SK-N-SH treated with all-trans-retinoic acid at 6 μM for 48 hours (cell line): ENCODE measurements around the gene CARD14.

Source experiments
- ATAC-seq: fragments of 200-7000 bp; cut with Tn5 transposase; 3 replicates; pipeline ENCODE4 v1.9.1; 2020; ENCODE audit warnings: mild to moderate bottlenecking, moderate library complexity
- ARNTL ChIP-seq: fragments of 450-650 bp; formaldehyde crosslinking; IDR thresholded peaks from 2 replicates; pipeline ENCODE4 v1.5.0; 2020; ENCODE audit warnings: low read depth, mild to moderate bottlenecking, moderate library complexity, borderline replicate concordance
- BACH2 ChIP-seq: fragments of 250-450 bp; sonication (Bioruptor Pico); IDR thresholded peaks from 2 replicates; pipeline ENCODE4 v1.9.0; 2021; ENCODE audit warnings: mild to moderate bottlenecking, borderline replicate concordance
- CSDC2 ChIP-seq: fragments of 250-450 bp; sonication (Bioruptor Pico); IDR thresholded peaks from 2 replicates; pipeline ENCODE4 v1.5.0; 2020; ENCODE audit warnings: mild to moderate bottlenecking, moderate library complexity
- ESRRG ChIP-seq: fragments of 250-450 bp; sonication (Bioruptor Pico); IDR thresholded peaks from 2 replicates; pipeline ENCODE4 v1.6.1; 2021; ENCODE audit warnings: mild to moderate bottlenecking
- GLIS3 ChIP-seq: fragments of 250-450 bp; sonication (Bioruptor Pico); IDR thresholded peaks from 2 replicates; pipeline ENCODE4 v1.5.0; 2020; ENCODE audit warnings: mild to moderate bottlenecking, moderate library complexity
- ISL1 ChIP-seq: fragments of 250-450 bp; sonication (Bioruptor Pico); IDR thresholded peaks from 2 replicates; pipeline ENCODE4 v2.1.2; 2022; ENCODE audit warnings: mild to moderate bottlenecking, moderate library complexity
- OSR1 ChIP-seq: fragments of 250-450 bp; sonication (Bioruptor Pico); IDR thresholded peaks from 2 replicates; pipeline ENCODE4 v1.8.0; 2022; ENCODE audit warnings: moderate library complexity, mild to moderate bottlenecking, inconsistent platforms
- POU6F1 ChIP-seq: fragments of 250-450 bp; sonication (Bioruptor Pico); IDR thresholded peaks from 2 replicates; pipeline ENCODE4 v1.8.0; 2021; ENCODE audit warnings: low read depth, mild to moderate bottlenecking, moderate library complexity, borderline replicate concordance
- PPARA ChIP-seq: fragments of 250-450 bp; sonication (Bioruptor Pico); IDR thresholded peaks from 2 replicates; pipeline ENCODE4 v1.5.0; 2020; ENCODE audit warnings: mild to moderate bottlenecking, borderline replicate concordance
- TCF4 ChIP-seq: fragments of 250-450 bp; sonication (Bioruptor Pico); IDR thresholded peaks from 2 replicates; pipeline ENCODE4 v1.8.0; 2021; ENCODE audit warnings: mild to moderate bottlenecking, moderate library complexity, borderline replicate concordance
- TOX ChIP-seq: fragments of 250-450 bp; sonication (Bioruptor Pico); IDR thresholded peaks from 2 replicates; pipeline ENCODE4 v1.8.0; 2021; ENCODE audit warnings: mild to moderate bottlenecking, moderate library complexity, borderline replicate concordance
- ZC3H10 ChIP-seq: fragments of 250-450 bp; sonication (Bioruptor Pico); IDR thresholded peaks from 2 replicates; pipeline ENCODE4 v1.5.1; 2021; ENCODE audit warnings: mild to moderate bottlenecking, moderate library complexity
- ZFP30 ChIP-seq: fragments of 450-650 bp; formaldehyde crosslinking; IDR thresholded peaks from 2 replicates; pipeline ENCODE4 v1.5.0; 2022; ENCODE audit warnings: mild to moderate bottlenecking, moderate library complexity
- ZNF565 ChIP-seq: fragments of 450-650 bp; formaldehyde crosslinking; conservative IDR thresholded peaks from 2 replicates; pipeline ENCODE4 v1.5.0; 2020; ENCODE audit warnings: low read depth, mild to moderate bottlenecking, moderate library complexity
- ZNF70 ChIP-seq: fragments of 450-650 bp; formaldehyde crosslinking; IDR thresholded peaks from 2 replicates; pipeline ENCODE4 v1.5.0; 2020; ENCODE audit warnings: mild to moderate bottlenecking, moderate library complexity
- ZNF8 ChIP-seq: fragments of 450-650 bp; formaldehyde crosslinking; IDR thresholded peaks from 2 replicates; pipeline ENCODE4 v1.5.0; 2020; ENCODE audit warnings: mild to moderate bottlenecking, moderate library complexity
- TF ChIP-seq, protein P1 (sequence below): fragments of 250-450 bp; sonication (Bioruptor Pico); IDR thresholded peaks from 2 replicates; pipeline ENCODE4 v1.5.0; 2020; ENCODE audit warnings: mild to moderate bottlenecking, moderate library complexity
- TF ChIP-seq, protein P2 (sequence below): fragments of 250-450 bp; sonication (Bioruptor Pico); IDR thresholded peaks from 2 replicates; pipeline ENCODE4 v1.5.1; 2021; ENCODE audit warnings: mild to moderate bottlenecking, moderate library complexity
- TF ChIP-seq, protein P3 (sequence below): fragments of 250-450 bp; sonication (Bioruptor Pico); IDR thresholded peaks from 2 replicates; pipeline ENCODE4 v1.8.0; 2020; ENCODE audit warnings: mild to moderate bottlenecking, moderate library complexity, borderline replicate concordance

CARD14 gene

GRCh38 chr17:80169784-80170500 lies at the start of gene CARD14:
CARD14 (plus strand) TSS chr17:80170030; CDS start chr17:80181439, 11,409 bp downstream.
- no peak; the same call in 2 of the 3 replicates for ATAC-seq

DNA sequence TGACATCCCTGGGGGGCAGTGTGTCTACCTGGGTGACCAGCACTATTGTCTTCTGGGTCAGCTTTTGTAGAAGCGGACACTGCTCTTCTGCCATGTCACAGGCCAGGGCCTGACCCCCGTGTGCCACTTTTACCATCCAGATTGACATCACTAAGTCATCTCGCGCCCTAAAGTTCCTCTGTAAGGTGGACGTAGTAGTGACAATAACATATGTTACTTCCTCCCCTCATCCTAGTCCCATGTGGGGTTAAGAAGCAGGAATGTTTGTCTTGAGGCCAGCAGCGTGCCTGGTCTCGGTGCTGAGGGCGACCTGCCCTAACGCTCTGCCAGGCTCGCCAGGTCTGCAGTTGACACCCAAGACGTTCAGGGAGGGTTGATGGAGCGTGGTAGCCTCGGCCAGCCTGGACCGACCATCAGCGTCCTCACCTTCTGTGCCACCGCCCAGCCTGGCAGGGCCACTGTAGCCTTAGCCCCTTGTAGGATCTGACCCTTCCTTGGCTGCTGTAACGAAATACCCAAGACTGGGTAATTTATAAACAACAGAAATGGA lies 47.7 kb upstream of the CARD14 start:
- no peak for ATAC-seq
- no peak for TF ChIP-seq BACH2
- no peak for TF ChIP-seq ZNF565 (CRISPR knock-in tag)
- TF ChIP-seq ARNTL (CRISPR knock-in tag) = no peak
- TF ChIP-seq ZNF8 (CRISPR knock-in tag) = no peak
- TF ChIP-seq, protein P1, sequence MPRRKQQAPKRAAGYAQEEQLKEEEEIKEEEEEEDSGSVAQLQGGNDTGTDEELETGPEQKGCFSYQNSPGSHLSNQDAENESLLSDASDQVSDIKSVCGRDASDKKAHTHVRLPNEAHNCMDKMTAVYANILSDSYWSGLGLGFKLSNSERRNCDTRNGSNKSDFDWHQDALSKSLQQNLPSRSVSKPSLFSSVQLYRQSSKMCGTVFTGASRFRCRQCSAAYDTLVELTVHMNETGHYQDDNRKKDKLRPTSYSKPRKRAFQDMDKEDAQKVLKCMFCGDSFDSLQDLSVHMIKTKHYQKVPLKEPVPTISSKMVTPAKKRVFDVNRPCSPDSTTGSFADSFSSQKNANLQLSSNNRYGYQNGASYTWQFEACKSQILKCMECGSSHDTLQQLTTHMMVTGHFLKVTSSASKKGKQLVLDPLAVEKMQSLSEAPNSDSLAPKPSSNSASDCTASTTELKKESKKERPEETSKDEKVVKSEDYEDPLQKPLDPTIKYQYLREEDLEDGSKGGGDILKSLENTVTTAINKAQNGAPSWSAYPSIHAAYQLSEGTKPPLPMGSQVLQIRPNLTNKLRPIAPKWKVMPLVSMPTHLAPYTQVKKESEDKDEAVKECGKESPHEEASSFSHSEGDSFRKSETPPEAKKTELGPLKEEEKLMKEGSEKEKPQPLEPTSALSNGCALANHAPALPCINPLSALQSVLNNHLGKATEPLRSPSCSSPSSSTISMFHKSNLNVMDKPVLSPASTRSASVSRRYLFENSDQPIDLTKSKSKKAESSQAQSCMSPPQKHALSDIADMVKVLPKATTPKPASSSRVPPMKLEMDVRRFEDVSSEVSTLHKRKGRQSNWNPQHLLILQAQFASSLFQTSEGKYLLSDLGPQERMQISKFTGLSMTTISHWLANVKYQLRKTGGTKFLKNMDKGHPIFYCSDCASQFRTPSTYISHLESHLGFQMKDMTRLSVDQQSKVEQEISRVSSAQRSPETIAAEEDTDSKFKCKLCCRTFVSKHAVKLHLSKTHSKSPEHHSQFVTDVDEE (CRISPR knock-in tag) = no peak
- no peak for TF ChIP-seq ISL1 (CRISPR knock-in tag)

More at GRCh38 chr17:80169784-80170500, at the start of gene CARD14:
- TF ChIP-seq POU6F1 (CRISPR knock-in tag) (no peak), ZNF565 (CRISPR knock-in tag) (no peak), ESRRG (CRISPR knock-in tag) (no peak), PPARA (CRISPR knock-in tag) (no peak)

DNA sequence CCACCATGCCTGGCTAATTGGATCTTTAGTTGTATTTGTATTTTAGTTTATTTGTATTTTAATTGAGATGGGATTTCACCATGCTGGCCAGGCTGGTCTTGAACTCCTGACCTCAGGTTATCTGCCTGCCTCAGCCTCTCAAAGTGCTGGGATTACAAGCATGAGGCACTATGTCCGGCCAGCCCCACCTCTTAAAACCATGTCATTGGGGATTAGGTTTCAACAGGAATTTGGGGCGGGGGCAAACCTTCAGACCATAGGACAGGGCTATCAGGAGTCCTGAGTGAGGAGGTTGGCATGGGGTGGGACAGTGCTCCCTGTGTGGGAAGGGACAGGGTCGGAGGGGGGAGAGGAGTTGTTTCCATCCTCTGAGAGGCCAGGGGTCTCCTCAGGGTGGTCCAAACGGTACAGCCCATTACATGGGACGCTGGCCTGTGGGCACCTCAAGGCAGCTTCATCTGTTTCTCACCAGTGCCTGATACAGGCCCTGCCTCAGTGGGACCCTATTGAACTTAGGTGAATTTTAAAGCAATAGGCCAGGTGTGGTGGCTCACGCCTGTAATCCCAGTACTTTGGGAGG lies 46.8 kb upstream of the CARD14 start:
- no peak for ATAC-seq
- no peak for TF ChIP-seq OSR1 (CRISPR knock-in tag)
- TF ChIP-seq ZC3H10 = no peak
- no peak for TF ChIP-seq TOX
- no peak for TF ChIP-seq BACH2
- TF ChIP-seq CSDC2 (CRISPR knock-in tag) = no peak
- no peak for TF ChIP-seq ZFP30

DNA sequence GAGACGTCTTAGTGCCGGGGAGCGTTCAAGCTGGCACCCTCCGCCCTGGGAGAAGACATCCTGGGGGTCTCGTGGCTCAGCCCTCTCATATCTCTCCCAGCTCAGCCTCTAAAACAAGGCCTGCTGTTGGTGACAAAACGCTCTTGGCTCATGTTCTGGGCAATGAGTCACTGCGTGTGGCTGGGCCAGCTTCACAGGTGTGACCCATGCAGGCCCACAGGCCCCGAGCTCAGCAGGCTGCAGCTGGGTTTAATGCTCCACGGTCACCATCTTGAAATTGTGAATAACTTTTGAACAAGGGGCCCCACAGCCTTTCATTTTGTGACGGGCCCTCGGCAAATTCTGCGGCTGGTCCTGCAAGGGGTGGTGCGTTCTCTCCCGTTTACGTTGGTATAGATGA lies 46.0 kb upstream of the CARD14 start:
- TF ChIP-seq OSR1 (CRISPR knock-in tag) = no peak
- no peak for TF ChIP-seq PPARA (CRISPR knock-in tag)
- no peak for TF ChIP-seq TCF4 (CRISPR knock-in tag)
- no peak for TF ChIP-seq ZNF70 (CRISPR knock-in tag)
- TF ChIP-seq, protein P1 (CRISPR knock-in tag) = no peak
- TF ChIP-seq CSDC2 (CRISPR knock-in tag) = no peak
- TF ChIP-seq TOX = no peak
- TF ChIP-seq ZC3H10 = no peak
- no peak for TF ChIP-seq BACH2
- TF ChIP-seq, protein P2, sequence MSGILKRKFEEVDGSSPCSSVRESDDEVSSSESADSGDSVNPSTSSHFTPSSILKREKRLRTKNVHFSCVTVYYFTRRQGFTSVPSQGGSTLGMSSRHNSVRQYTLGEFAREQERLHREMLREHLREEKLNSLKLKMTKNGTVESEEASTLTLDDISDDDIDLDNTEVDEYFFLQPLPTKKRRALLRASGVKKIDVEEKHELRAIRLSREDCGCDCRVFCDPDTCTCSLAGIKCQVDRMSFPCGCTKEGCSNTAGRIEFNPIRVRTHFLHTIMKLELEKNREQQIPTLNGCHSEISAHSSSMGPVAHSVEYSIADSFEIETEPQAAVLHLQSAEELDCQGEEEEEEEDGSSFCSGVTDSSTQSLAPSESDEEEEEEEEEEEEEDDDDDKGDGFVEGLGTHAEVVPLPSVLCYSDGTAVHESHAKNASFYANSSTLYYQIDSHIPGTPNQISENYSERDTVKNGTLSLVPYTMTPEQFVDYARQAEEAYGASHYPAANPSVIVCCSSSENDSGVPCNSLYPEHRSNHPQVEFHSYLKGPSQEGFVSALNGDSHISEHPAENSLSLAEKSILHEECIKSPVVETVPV = no peak
- no peak for TF ChIP-seq POU6F1 (CRISPR knock-in tag)
- TF ChIP-seq, protein P3, sequence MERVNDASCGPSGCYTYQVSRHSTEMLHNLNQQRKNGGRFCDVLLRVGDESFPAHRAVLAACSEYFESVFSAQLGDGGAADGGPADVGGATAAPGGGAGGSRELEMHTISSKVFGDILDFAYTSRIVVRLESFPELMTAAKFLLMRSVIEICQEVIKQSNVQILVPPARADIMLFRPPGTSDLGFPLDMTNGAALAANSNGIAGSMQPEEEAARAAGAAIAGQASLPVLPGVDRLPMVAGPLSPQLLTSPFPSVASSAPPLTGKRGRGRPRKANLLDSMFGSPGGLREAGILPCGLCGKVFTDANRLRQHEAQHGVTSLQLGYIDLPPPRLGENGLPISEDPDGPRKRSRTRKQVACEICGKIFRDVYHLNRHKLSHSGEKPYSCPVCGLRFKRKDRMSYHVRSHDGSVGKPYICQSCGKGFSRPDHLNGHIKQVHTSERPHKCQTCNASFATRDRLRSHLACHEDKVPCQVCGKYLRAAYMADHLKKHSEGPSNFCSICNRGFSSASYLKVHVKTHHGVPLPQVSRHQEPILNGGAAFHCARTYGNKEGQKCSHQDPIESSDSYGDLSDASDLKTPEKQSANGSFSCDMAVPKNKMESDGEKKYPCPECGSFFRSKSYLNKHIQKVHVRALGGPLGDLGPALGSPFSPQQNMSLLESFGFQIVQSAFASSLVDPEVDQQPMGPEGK (CRISPR knock-in tag) = no peak
- TF ChIP-seq GLIS3 (CRISPR knock-in tag) = no peak
- ATAC-seq = no peak
